Suppressor macrophage treated with lipopolysaccharide for 1 hour (primary cell): ENCODE data around the gene NR3C2.

Source experiments
- DNase-seq, 3 donors: peaks; one replicate each; pipeline ENCODE4 v3.0.0-alpha.2; 2020 to 2022

NR3C2 gene

GRCh38 chr4:148254621-148255343, 187.4 kb downstream of the NR3C2 start:
- DNase-seq, result no peak

- no peak for DNase-seq
These were observed 188.4 kb downstream of the NR3C2 start for GRCh38 chr4:148253768-148254167.

- no peak for DNase-seq
These were observed 193.4 kb downstream of the NR3C2 start for GRCh38 chr4:148248824-148249223.

- no peak for DNase-seq
These were observed 197.2 kb downstream of the NR3C2 start for GRCh38 chr4:148245015-148245414.

- DNase-seq, result no peak
These were observed 198.4 kb downstream of the NR3C2 start for GRCh38 chr4:148243837-148244236.

GRCh38 chr4:148240241-148240640, 202.0 kb downstream of the NR3C2 start:
- no peak for DNase-seq

GRCh38 chr4:148239494-148239985, 202.7 kb downstream of the NR3C2 start:
- no peak for DNase-seq

GRCh38 chr4:148238811-148239493, 203.3 kb downstream of the NR3C2 start:
- DNase-seq, result no peak

GRCh38 chr4:148238086-148238485, 204.1 kb downstream of the NR3C2 start:
- DNase-seq, result no peak

- DNase-seq, result no peak
These were observed 206.4 kb downstream of the NR3C2 start for GRCh38 chr4:148235809-148236208.

- DNase-seq, result no peak
These were observed 212.4 kb downstream of the NR3C2 start for GRCh38 chr4:148229798-148230197.

- DNase-seq, result no peak
These were observed 213.2 kb downstream of the NR3C2 start for GRCh38 chr4:148229028-148229427.

GRCh38 chr4:148227147-148227546, 215.1 kb downstream of the NR3C2 start:
- DNase-seq, result peak in 1 of 3 donors; percentile 8

- peak in 1 of 3 donors; percentile 9 for DNase-seq
These were observed 215.9 kb downstream of the NR3C2 start for GRCh38 chr4:148226341-148226740.

- no peak for DNase-seq
These were observed 216.6 kb downstream of the NR3C2 start for GRCh38 chr4:148225639-148226038.

GRCh38 chr4:148224476-148224875, 217.7 kb downstream of the NR3C2 start:
- DNase-seq, result peak in 1 of 3 donors; percentile 15

- DNase-seq, result no peak
These were observed 219.1 kb downstream of the NR3C2 start for GRCh38 chr4:148222991-148223660.

GRCh38 chr4:148216866-148217814, 225.1 kb downstream of the NR3C2 start:
- DNase-seq, result peak; percentile 2 to 25 (median 17)

GRCh38 chr4:148216321-148216720, 225.9 kb downstream of the NR3C2 start:
- no peak for DNase-seq

- DNase-seq, result no peak
These were observed 227.0 kb downstream of the NR3C2 start for GRCh38 chr4:148215202-148215601.

GRCh38 chr4:148214529-148215166, 227.6 kb downstream of the NR3C2 start:
- DNase-seq, result no peak

- DNase-seq, result no peak
These were observed 230.7 kb downstream of the NR3C2 start for GRCh38 chr4:148211533-148211932.
